ENCODE results near the gene HARBI1. TPM values are rescaled to one million over a fixed set of nuclear protein-coding genes. Genes with fewer than 3 reads are reported as not detected.

Gene HARBI1
- total RNA-seq, 1 experiment from 2014 or later, result 8.2 TPM

DNA sequence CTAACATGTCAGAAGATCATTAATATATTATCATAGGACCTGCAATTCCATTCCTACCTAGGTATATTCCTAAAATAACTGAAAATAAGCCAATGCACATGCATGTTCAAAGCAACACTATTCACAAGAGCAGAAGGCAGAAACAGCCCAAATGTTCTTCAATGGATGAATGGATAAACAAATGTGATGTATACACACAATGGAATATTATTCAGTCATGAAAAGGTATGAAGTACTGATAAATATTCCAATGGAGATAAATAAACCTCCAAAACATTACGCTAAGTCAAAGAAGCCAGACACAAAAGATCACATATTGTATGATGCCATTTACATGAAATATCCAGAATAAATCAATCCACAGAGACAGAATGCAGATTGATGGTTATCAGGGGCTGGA lies 40.0 kb downstream of the HARBI1 start:
- Mint-ChIP-seq H3K4me1 (ENCODE audit: low read depth, unreplicated experiment) (peaks cover 28% of the 10 kb centered on the region), H3K9me3 (ENCODE audit: low read depth, unreplicated experiment) (no peaks in the 10 kb centered on the region), H3K4me3 (ENCODE audit: low read depth, unreplicated experiment) (no peak overlapping the region), H3K27ac (ENCODE audit: unreplicated experiment) (no peak overlapping the region), H3K36me3 (ENCODE audit: insufficient read depth, unreplicated experiment) (no peaks in the 10 kb centered on the region), H3K27me3 (ENCODE audit: unreplicated experiment) (no peaks in the 10 kb centered on the region)
- DNase-seq, result no peak
- no TSS peak for BruUV-seq (replicated peaks)
- CTCF ChIA-PET, result no interaction called here
- TF ChIP-seq, protein P1, sequence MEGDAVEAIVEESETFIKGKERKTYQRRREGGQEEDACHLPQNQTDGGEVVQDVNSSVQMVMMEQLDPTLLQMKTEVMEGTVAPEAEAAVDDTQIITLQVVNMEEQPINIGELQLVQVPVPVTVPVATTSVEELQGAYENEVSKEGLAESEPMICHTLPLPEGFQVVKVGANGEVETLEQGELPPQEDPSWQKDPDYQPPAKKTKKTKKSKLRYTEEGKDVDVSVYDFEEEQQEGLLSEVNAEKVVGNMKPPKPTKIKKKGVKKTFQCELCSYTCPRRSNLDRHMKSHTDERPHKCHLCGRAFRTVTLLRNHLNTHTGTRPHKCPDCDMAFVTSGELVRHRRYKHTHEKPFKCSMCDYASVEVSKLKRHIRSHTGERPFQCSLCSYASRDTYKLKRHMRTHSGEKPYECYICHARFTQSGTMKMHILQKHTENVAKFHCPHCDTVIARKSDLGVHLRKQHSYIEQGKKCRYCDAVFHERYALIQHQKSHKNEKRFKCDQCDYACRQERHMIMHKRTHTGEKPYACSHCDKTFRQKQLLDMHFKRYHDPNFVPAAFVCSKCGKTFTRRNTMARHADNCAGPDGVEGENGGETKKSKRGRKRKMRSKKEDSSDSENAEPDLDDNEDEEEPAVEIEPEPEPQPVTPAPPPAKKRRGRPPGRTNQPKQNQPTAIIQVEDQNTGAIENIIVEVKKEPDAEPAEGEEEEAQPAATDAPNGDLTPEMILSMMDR (IDR thresholded peaks at IDR 0.05; ENCODE audit: unreplicated experiment), result no peak
- intact Hi-C loops (cut with micrococcal nuclease; ENCODE audit: unreplicated experiment), result no loop called here

DNA sequence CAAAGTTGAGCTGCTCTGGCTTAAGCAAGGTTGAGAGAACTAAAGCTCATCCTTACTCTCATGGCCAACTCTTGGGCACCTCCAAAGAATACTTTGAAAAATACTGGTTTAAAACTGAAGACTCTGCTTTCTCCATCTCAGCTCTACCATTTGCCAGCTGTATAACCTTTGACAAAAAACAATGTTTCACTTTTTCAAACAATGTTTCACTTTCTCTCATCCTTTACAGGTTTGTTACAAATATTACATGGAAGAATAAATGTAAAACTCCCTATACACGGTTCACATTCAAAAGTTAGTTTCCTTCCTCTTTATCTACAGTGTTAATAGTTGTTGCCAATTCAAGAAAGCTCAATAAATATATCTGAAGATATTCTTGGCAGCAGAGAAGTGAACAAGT lies 42.4 kb downstream of the HARBI1 start:
- Mint-ChIP-seq H3K4me1 (ENCODE audit: low read depth, unreplicated experiment) (peaks cover 11% of the 10 kb centered on the region), H3K4me3 (ENCODE audit: low read depth, unreplicated experiment) (no peak overlapping the region), H3K27me3 (ENCODE audit: unreplicated experiment) (no peaks in the 10 kb centered on the region), H3K36me3 (ENCODE audit: insufficient read depth, unreplicated experiment) (no peaks in the 10 kb centered on the region), H3K27ac (ENCODE audit: unreplicated experiment) (no peak overlapping the region), H3K9me3 (ENCODE audit: low read depth, unreplicated experiment) (no peaks in the 10 kb centered on the region)
- CTCF ChIA-PET, result interaction anchor here (0.6 kb wide), 1 partner anchor 33 kb away, joined by 3 read pairs; no protein-coding TSS in a partner anchor
- intact Hi-C loops (cut with micrococcal nuclease; ENCODE audit: unreplicated experiment), result no loop called here
- DNase-seq, result no peak
- no TSS peak for BruUV-seq (replicated peaks)
- TF ChIP-seq, protein P1 (IDR thresholded peaks at IDR 0.05; ENCODE audit: unreplicated experiment), result no peak

DNA sequence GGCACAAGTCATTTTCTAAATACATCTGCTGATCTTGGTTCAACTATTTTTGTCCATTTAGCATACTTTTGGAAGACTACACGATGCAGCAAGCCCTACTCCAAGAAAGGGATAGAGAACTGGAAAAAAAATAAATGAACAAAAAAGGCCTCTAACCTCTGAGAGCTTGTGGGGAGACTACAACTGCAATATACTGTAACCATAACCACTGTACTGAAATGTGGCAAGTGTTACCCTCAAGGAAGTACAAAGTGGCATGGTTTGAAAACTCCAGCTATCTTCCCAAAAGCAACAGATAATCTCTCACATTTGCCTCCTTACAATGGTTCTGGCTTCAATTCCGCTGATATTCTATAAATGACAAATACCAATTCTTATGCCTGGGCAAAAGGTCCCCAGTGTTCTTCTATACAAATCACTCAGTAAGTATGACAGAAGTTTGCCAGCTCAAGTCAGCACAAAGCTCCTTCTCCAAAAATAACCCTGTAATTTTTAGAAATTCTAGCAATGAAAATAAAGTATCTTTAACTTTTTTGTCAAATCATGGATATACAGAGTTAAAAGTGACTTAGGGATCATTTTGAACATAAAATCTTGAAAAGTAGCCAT lies 46.1 kb downstream of the HARBI1 start:
- intact Hi-C loops (cut with micrococcal nuclease; ENCODE audit: unreplicated experiment), result no loop called here
- no peak overlapping the region for H3K4me3 Mint-ChIP-seq (ENCODE audit: low read depth, unreplicated experiment)
- BruUV-seq (replicated peaks), result no TSS peak
- DNase-seq, result no peak
- CTCF ChIA-PET, result interaction anchor here (0.7 to 0.8 kb wide), 2 partner anchors 11 to 12 kb away, joined by 4 to 5 read pairs; no protein-coding TSS in a partner anchor
- H3K27me3 Mint-ChIP-seq (ENCODE audit: unreplicated experiment), result no peaks in the 10 kb centered on the region
- no peaks in the 10 kb centered on the region for H3K4me1 Mint-ChIP-seq (ENCODE audit: low read depth, unreplicated experiment)
- TF ChIP-seq, protein P1 (IDR thresholded peaks at IDR 0.05; ENCODE audit: unreplicated experiment), result no peak
- H3K36me3 Mint-ChIP-seq (ENCODE audit: insufficient read depth, unreplicated experiment), result no peaks in the 10 kb centered on the region
- no peaks in the 10 kb centered on the region for H3K9me3 Mint-ChIP-seq (ENCODE audit: low read depth, unreplicated experiment)
- H3K27ac Mint-ChIP-seq (ENCODE audit: unreplicated experiment), result no peak overlapping the region

DNA sequence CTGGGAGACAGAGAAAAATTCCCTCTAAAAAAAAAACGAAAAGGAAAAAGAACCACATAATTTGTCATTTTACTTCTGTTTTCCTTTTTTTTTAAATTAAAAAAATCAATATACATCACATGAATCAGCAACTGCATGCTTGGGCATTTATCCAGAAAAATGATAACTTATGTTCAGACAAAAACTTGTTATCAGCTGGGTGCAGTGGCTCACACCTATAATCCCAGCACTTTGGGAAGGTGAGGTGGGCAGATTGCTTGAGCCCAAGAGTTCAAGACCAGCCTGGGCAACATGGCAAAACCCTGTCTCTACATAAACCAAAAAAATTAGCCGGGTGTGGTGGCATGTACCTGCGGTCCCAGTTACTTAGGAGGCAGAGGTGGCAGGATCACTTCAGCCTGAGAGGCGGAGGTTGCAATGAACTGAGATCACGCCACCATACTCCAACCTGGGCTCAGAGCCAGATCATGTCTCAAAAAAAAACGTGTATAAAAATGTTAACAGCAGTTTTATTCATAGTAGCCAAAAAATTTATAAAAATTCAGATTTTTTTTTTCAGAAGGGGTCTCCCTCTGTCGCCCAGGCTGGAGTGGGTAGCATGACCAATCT lies 51.7 kb downstream of the HARBI1 start:
- Mint-ChIP-seq H3K27me3 (ENCODE audit: unreplicated experiment) (no peaks in the 10 kb centered on the region), H3K4me3 (ENCODE audit: low read depth, unreplicated experiment) (no peak overlapping the region), H3K27ac (ENCODE audit: unreplicated experiment) (no peak overlapping the region), H3K9me3 (ENCODE audit: low read depth, unreplicated experiment) (no peaks in the 10 kb centered on the region), H3K36me3 (ENCODE audit: insufficient read depth, unreplicated experiment) (no peaks in the 10 kb centered on the region), H3K4me1 (ENCODE audit: low read depth, unreplicated experiment) (peaks cover 24% of the 10 kb centered on the region)
- intact Hi-C loops (cut with micrococcal nuclease; ENCODE audit: unreplicated experiment), result no loop called here
- no TSS peak for BruUV-seq (replicated peaks)
- TF ChIP-seq, protein P1 (IDR thresholded peaks at IDR 0.05; ENCODE audit: unreplicated experiment), result no peak
- no peak for DNase-seq
- CTCF ChIA-PET, result no interaction called here
